ENCODE results near the gene C1orf167.

C1orf167 gene

DNA sequence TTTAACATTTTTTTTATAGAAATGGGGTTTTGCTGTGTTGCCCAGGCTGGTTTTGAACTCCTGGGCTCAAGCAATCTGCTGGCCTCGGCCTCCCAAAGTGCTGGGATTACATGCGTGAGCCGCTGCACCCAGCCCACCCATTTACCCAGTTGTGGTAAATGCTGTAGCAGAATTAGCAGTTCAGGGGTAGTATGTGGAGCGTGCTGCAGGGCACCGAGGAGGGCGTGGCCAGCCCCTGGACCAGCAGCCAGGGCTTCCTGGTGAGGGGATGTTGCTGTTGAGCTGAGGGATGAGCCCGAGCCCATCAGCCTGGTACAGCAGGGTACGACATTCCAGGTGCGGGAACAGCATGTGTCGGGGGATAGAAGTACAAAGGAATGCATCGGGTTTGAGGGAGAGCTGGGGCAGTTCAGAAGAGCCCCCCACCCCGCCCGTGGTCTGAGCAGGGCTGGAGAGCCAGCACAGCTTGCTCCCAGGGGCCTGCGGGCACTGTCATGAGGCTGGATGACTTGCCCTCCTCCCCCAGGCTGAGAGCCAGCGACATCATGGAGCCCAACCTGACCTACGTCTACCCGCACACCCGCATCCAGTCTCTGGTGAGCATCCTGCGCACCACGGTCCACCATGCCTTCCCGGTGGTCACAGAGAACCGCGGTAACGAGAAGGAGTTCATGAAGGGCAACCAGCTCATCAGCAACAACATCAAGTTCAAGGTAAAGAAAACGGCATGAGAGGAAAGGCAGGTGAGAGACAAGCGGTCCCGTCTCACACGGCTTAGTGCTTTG is 73.6 kb downstream of the C1orf167 start:
- DNase-seq (ENCODE audit: low read depth in 3 of 3) = no peak

GRCh38 chr1:11836955-11837766 is 75.2 kb downstream of the C1orf167 start:
- no peak for DNase-seq (ENCODE audit: low read depth in 3 of 3)

DNA sequence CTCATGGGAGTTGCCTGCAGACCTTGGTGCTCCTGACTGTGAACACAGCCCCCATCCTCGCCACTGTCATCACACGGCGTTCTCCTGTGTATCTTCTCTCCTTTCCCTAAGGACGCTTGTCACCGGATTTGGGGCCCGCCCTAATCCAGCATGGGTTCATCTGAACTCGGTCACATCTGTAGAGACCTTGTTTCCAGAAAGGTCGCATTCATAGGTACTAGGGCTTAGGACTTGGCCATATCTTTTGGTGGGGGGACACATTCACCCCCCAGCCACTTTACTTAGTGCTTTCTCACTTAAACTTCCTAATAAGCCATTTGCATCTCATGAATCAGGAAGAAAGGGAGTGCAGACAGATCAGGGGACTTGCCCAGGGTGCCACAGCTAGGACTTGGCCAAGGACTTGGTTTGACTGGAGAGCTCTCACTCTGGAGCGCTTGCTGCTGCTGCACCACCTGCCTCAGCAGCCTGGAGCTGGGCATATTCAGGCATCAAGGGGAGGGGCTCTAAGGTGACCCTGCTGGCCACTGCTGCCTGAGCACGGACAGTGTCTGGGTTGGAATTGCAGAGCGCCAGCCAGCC is 75.9 kb downstream of the C1orf167 start:
- no peak for DNase-seq (ENCODE audit: low read depth in 3 of 3)

GRCh38 chr1:11838349-11839272 is 76.6 kb downstream of the C1orf167 start:
- peak; percentile 45 to 57 (median 47) for DNase-seq (ENCODE audit: low read depth in 3 of 3)
